GM21576 (cell line): ENCODE results near the gene GLTPD2.

Experiments used
- ATAC-seq: cut with Tn5 transposase; IDR thresholded peaks from one replicate; pipeline ENCODE4 v1.9.1; 2021; ENCODE audit warnings: mild to moderate bottlenecking, moderate library complexity; ENCODE audit not compliant: unreplicated experiment

GLTPD2 gene

GRCh38 chr17:4788807-4789700, at the start of gene GLTPD2:
TSS of gene GLTPD2 (plus strand) at chr17:4788964. CDS start at chr17:4789012, 48 bp downstream.
- ATAC-seq = no peak

- no peak for ATAC-seq
Observed at GRCh38 chr17:4739122-4740024, 49.4 kb upstream of the GLTPD2 start, which contains the start of the genes CXCL16 and ZMYND15. TSS of gene CXCL16 (minus strand) at chr17:4739928. CDS start at chr17:4739339, 589 bp downstream. TSS of gene ZMYND15 (plus strand) at chr17:4739833. CDS start at chr17:4740549, 716 bp downstream.

GRCh38 chr17:4740025-4740351, 48.8 kb upstream of the GLTPD2 start:
- ATAC-seq = no peak

- no peak for ATAC-seq
Observed at GRCh38 chr17:4740584-4740983, 48.2 kb upstream of the GLTPD2 start.

- ATAC-seq = no peak
Observed at GRCh38 chr17:4741544-4741943, 47.2 kb upstream of the GLTPD2 start.

GRCh38 chr17:4742133-4742532, 46.6 kb upstream of the GLTPD2 start:
- ATAC-seq = no peak

- ATAC-seq = no peak
Observed at GRCh38 chr17:4742629-4743028, 46.1 kb upstream of the GLTPD2 start.

GRCh38 chr17:4743216-4743615, 45.5 kb upstream of the GLTPD2 start:
- no peak for ATAC-seq

GRCh38 chr17:4743898-4744297, 44.9 kb upstream of the GLTPD2 start:
- no peak for ATAC-seq

- ATAC-seq = no peak
Observed at GRCh38 chr17:4744999-4745969, 43.5 kb upstream of the GLTPD2 start.

- no peak for ATAC-seq
Observed at GRCh38 chr17:4747847-4748246, 40.9 kb upstream of the GLTPD2 start.

GRCh38 chr17:4748686-4749085, 40.1 kb upstream of the GLTPD2 start:
- no peak for ATAC-seq

GRCh38 chr17:4750606-4751005, 38.2 kb upstream of the GLTPD2 start:
- ATAC-seq = no peak

- no peak for ATAC-seq
Observed at GRCh38 chr17:4751932-4752331, 36.8 kb upstream of the GLTPD2 start.

- ATAC-seq = no peak
Observed at GRCh38 chr17:4753392-4753791, 35.4 kb upstream of the GLTPD2 start.

GRCh38 chr17:4759776-4760236, 29.0 kb upstream of the GLTPD2 start:
- no peak for ATAC-seq

GRCh38 chr17:4764595-4764994, 24.2 kb upstream of the GLTPD2 start:
- no peak for ATAC-seq

- no peak for ATAC-seq
Observed at GRCh38 chr17:4766201-4766600, 22.6 kb upstream of the GLTPD2 start.

GRCh38 chr17:4766723-4767122, 22.0 kb upstream of the GLTPD2 start:
- no peak for ATAC-seq

- no peak for ATAC-seq
Observed at GRCh38 chr17:4768298-4768697, 20.5 kb upstream of the GLTPD2 start.
